PC-9 (cell line): Measurements from ENCODE around the gene CFAP54. TPM values are rescaled to one million over a fixed set of nuclear protein-coding genes. Genes with fewer than 3 reads are reported as not detected.

ENCODE experiments used
- BruUV-seq: library from RNA; stranded (reverse); fragments of 400-500 nt; replicated peaks from 2 replicates; lab custom pipeline; 2021; lab: Mats Ljungman, UMichigan
- CTCF ChIA-PET: fragments of 300-600 bp; sonication (Branson Sonifier 250); formaldehyde crosslinking; loops from one replicate; lab custom pipeline; 2022; ENCODE audit warnings: antibody characterized with exemption; lab: Charles Lee
- POLR2A ChIA-PET: fragments of 300-600 bp; sonication (Branson Sonifier 250); formaldehyde crosslinking; loops from one replicate; lab custom pipeline; 2022; ENCODE audit warnings: antibody characterized with exemption; ENCODE audit not compliant: unreplicated experiment; lab: Charles Lee
- DNase-seq, 2 experiments: peaks; one replicate each; pipeline versions ENCODE4 v3.0.0 to v3.0.0-alpha.2; 2015 to 2022; ENCODE audit warnings: mixed read lengths in 1 of 2
- H2AFZ ChIP-seq: fragments of 200-600 bp; sonication (generic); 2 replicates; pipeline ENCODE4 v1.8.1; 2017; ENCODE audit warnings: antibody characterized with exemption
- H3F3A ChIP-seq: fragments of 200-600 bp; sonication (generic); 2 replicates; pipeline ENCODE4 v1.8.1; 2017; ENCODE audit warnings: antibody characterized with exemption, mild to moderate bottlenecking, low read depth; ENCODE audit not compliant: insufficient read depth
- H3K27ac ChIP-seq: fragments of 200-600 bp; sonication (generic); 2 replicates; pipeline ENCODE4 v1.6.1; 2016; ENCODE audit warnings: mixed run types
- H3K27me3 ChIP-seq: fragments of 200-600 bp; sonication (generic); 2 replicates; pipeline ENCODE4 v1.6.1; 2016; ENCODE audit warnings: low read depth, mixed run types; ENCODE audit not compliant: insufficient read depth
- H3K36me3 ChIP-seq: fragments of 200-600 bp; sonication (generic); 2 replicates; pipeline ENCODE4 v1.6.1; 2016; ENCODE audit warnings: low read depth, mixed run types
- H3K4me1 ChIP-seq: fragments of 200-600 bp; sonication (generic); replicated peaks from 2 replicates; pipeline ENCODE4 v1.6.1; 2016; ENCODE audit warnings: mixed run types; ENCODE audit not compliant: insufficient read depth
- H3K4me2 ChIP-seq: fragments of 200-600 bp; sonication (generic); 2 replicates; pipeline ENCODE4 v1.6.1; 2017; ENCODE audit warnings: mixed run types
- H3K4me3 ChIP-seq: fragments of 200-600 bp; sonication (generic); 2 replicates; pipeline ENCODE4 v1.6.1; 2016; ENCODE audit warnings: mixed run types
- H3K79me2 ChIP-seq: fragments of 200-600 bp; sonication (generic); 2 replicates; pipeline ENCODE4 v1.6.1; 2017; ENCODE audit warnings: low read depth, mixed run types
- H3K9me2 ChIP-seq: fragments of 200-600 bp; sonication (generic); 2 replicates; pipeline ENCODE4 v1.8.1; 2017; ENCODE audit warnings: mild to moderate bottlenecking; ENCODE audit not compliant: insufficient read depth
- H3K9me3 ChIP-seq: fragments of 200-600 bp; sonication (generic); 2 replicates; pipeline ENCODE4 v1.8.1; 2016; ENCODE audit warnings: low read depth; ENCODE audit not compliant: insufficient read depth
- H4K20me1 ChIP-seq: fragments of 200-600 bp; sonication (generic); 2 replicates; pipeline ENCODE4 v1.8.1; 2017; ENCODE audit not compliant: insufficient read depth
- CTCF ChIP-seq: fragments of 200-600 bp; sonication (generic); conservative IDR thresholded peaks from 2 replicates; pipeline ENCODE4 v1.6.1; 2017; ENCODE audit warnings: mixed run types, antibody characterized with exemption, mild to moderate bottlenecking, moderate library complexity
- EZH2 ChIP-seq: fragments of 200-600 bp; sonication (generic); IDR thresholded peaks from 2 replicates; pipeline ENCODE4 v1.8.0; 2017; ENCODE audit warnings: antibody characterized with exemption, low read depth
- intact Hi-C: fragments of 100-400 bp; cut with micrococcal nuclease; formaldehyde crosslinking; loops from one replicate; pipeline ENCODE4 v1.10.0; 2022; ENCODE audit not compliant: unreplicated experiment
- total RNA-seq: library from RNA; stranded (reverse); gene quantifications from 2 replicates; pipeline ENCODE4 v1.2.3, GENCODE V29; 2021

The CFAP54 gene
- total RNA-seq, 1 experiment from 2014 or later = 16.4 TPM

- H2AFZ ChIP-seq = no peak overlapping the region
- H3F3A ChIP-seq = peaks cover 25% of the 10 kb centered on the region
- H3K36me3 ChIP-seq = no peaks in the 10 kb centered on the region
- no peak for DNase-seq
- no TSS peak for BruUV-seq
- H3K4me1 ChIP-seq = peaks cover 40% of the 10 kb centered on the region
- ChIA-PET CTCF (no interaction called here), POLR2A (no interaction called here)
- no peaks in the 10 kb centered on the region for H3K79me2 ChIP-seq
- no peaks in the 10 kb centered on the region for H3K9me2 ChIP-seq
- H3K9me3 ChIP-seq = no peaks in the 10 kb centered on the region
- H3K27me3 ChIP-seq = no peaks in the 10 kb centered on the region
- TF ChIP-seq EZH2 (no peak), CTCF (no peak)
- peak overlapping the region; percentile 90; the same call in 1 of the 2 replicates for H3K27ac ChIP-seq
- H3K4me3 ChIP-seq = no peak overlapping the region
- H3K4me2 ChIP-seq = no peak overlapping the region
- intact Hi-C loops = loop anchor here (2.0 kb wide), 1 partner anchor 44 kb away; the partner anchor contains the start of gene CFAP54
- no peaks in the 10 kb centered on the region for H4K20me1 ChIP-seq
These were observed 45.0 kb upstream of the CFAP54 start for GRCh38 chr12:96444399-96444798.

GRCh38 chr12:96445691-96446583 lies 43.4 kb upstream of the CFAP54 start:
- no peaks in the 10 kb centered on the region for H3K36me3 ChIP-seq
- TF ChIP-seq EZH2 (no peak), CTCF (no peak)
- H2AFZ ChIP-seq = peak overlapping the region; percentile 71
- intact Hi-C loops = loop anchor here (2.0 to 5.0 kb wide), 2 partner anchors 43 to 44 kb away; partner anchors contain the start of genes CDK17 and CFAP54
- peaks cover 40% of the 10 kb centered on the region for H3K4me1 ChIP-seq
- H3K9me2 ChIP-seq = no peaks in the 10 kb centered on the region
- peak overlapping the region; percentile 90 for H3K27ac ChIP-seq
- peak overlapping the region; percentile 26; the same call in 1 of the 2 replicates for H3K4me3 ChIP-seq
- DNase-seq = peak; percentile 40 to 90
- H3K4me2 ChIP-seq = peak overlapping the region; percentile 66
- H4K20me1 ChIP-seq = no peaks in the 10 kb centered on the region
- CTCF ChIA-PET = interaction anchor here (0.5 kb wide), 1 partner anchor 195 kb away, joined by 3 read pairs; no protein-coding TSS in a partner anchor
- no peaks in the 10 kb centered on the region for H3K79me2 ChIP-seq
- H3F3A ChIP-seq = peaks cover 25% of the 10 kb centered on the region
- POLR2A ChIA-PET = interaction anchor here (0.5 to 0.7 kb wide), 4 partner anchors 41 to 397 kb away, joined by 3 to 6 read pairs (median 4); no protein-coding TSS in a partner anchor
- H3K9me3 ChIP-seq = no peaks in the 10 kb centered on the region; the same call in 1 of the 2 replicates
- TSS peak; percentile 91 for BruUV-seq
- H3K27me3 ChIP-seq = no peaks in the 10 kb centered on the region

GRCh38 chr12:96447256-96447655 lies 42.1 kb upstream of the CFAP54 start:
- Histone ChIP-seq H3K9me3 (peaks cover 4% of the 10 kb centered on the region; the same call in 1 of the 2 replicates), H3K27ac (peak overlapping the region; percentile 90), H2AFZ (no peak overlapping the region), H4K20me1 (no peaks in the 10 kb centered on the region), H3K36me3 (no peaks in the 10 kb centered on the region), H3K4me2 (peak overlapping the region; percentile 66; the same call in 1 of the 2 replicates), H3K9me2 (no peaks in the 10 kb centered on the region), H3K4me3 (no peak overlapping the region), H3K27me3 (no peaks in the 10 kb centered on the region), H3K79me2 (no peaks in the 10 kb centered on the region), H3K4me1 (peaks cover 48% of the 10 kb centered on the region), H3F3A (peaks cover 36% of the 10 kb centered on the region)
- ChIA-PET CTCF (no interaction called here), POLR2A (no interaction called here)
- no peak for TF ChIP-seq EZH2
- TF ChIP-seq CTCF = no peak
- no peak for DNase-seq
- BruUV-seq = no TSS peak
- intact Hi-C loops = loop anchor here (5.0 kb wide), 1 partner anchor 45 kb away; the partner anchor contains the start of gene CDK17
